DND-41 (cell line): ENCODE results near the gene DTL.

Experiments used
- CTCF ChIP-seq: IDR thresholded peaks from 2 replicates; pipeline ENCODE4 v1.5.1; 2012; ENCODE audit warnings: borderline replicate concordance, low read length, moderate library complexity, mild to moderate bottlenecking; ENCODE audit not compliant: poor library complexity, severe bottlenecking; ENCODE audit errors: extremely low read depth
- EZH2 ChIP-seq: IDR thresholded peaks from 3 replicates; pipeline ENCODE4 v1.6.1; 2012; ENCODE audit warnings: borderline replicate concordance, low read depth, mild to moderate bottlenecking, moderate library complexity, low read length, inconsistent platforms; ENCODE audit not compliant: severe bottlenecking

DNA sequence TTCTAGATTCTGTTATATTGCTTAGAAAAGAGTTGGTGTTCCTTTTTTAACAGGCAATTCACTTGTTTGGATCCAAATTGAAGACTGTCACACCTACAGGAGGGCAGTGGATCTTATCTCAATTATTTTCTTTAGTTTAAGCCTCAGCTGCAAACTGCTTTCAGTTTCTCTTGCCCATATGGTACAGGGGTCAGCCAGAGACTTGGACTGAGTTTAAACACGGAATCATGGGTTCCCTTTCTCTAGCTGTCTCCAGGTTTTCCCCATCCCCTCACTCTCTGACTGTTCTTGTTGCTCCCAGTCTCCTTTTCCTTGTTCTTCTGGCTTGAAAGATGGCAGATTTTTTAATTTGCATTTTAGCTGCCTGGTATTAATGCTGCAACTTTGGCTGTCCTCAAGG is 18.4 kb downstream of the DTL start:
- TF ChIP-seq CTCF (no peak), EZH2 (no peak)
